ENCODE data around the gene C12orf60.

C12orf60 gene

DNA sequence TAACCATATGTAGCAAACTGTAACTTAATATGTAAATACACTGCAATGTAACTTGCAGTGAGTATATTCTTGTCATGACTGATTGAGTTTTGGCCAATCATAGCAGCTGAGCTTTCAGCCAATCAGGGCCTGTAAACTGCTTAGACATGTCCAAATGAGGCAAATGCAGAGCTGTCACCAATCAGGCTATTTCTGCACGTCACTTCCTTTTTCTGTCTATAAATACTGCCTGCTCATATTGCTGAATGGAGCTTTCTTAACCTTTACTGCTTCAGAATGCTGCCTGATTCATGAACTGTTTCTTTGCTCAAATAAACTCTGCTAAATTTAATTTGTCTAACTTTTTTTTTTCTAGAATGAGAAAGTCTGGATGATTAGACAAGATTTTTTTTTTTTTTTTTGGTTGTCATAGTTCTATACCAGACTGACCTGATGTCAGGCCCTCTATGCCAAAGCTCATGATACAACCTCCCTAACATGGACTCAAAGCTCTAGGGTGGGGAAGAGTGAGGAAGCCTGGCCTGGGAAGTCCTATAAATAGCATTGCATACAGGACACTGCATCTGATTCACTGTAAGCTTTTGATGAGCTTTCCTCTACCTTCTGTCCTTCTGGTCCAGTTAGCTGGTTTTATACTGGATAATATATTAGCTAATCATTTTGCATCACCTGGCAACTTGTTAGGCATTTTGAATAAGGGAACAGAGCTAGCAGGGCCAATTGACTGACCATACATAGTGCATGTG lies 70.1 kb downstream of the C12orf60 start:
- Mint-ChIP-seq H3K27ac (no peak overlapping the region), H3K36me3 (ENCODE audit: low read depth) (no peaks in the 10 kb centered on the region), H3K4me3 (no peak overlapping the region), H3K9me3 (no peaks in the 10 kb centered on the region), H3K27me3 (ENCODE audit: low read depth, poor library complexity) (no peaks in the 10 kb centered on the region), H3K4me1 (no peaks in the 10 kb centered on the region)
- no peak for TF ChIP-seq CTCF (IDR thresholded peaks at IDR 0.05)
- no peak for DNase-seq
